ENCODE measurements around the gene SIGLEC7. TPM values are rescaled to one million over a fixed set of nuclear protein-coding genes. Genes with fewer than 3 reads are reported as not detected.
A peak's percentile ranks its signal among the peaks of the same experiment; 100 is the strongest.

SIGLEC7 gene
- total RNA-seq, 2 donors from 2014 or later, result not detected

- WGBS, 2 experiments (ENCODE audit: insufficient coverage in 1 of 2, insufficient read length in 1 of 2), result 89 to 96% methylated on average over 3 of the region's 3 CpGs
Measured at GRCh38 chr19:51163257-51163656, 21.2 kb downstream of the SIGLEC7 start.

GRCh38 chr19:51164215-51164614 is 22.1 kb downstream of the SIGLEC7 start:
- Mint-ChIP-seq H3K27ac (no peak overlapping the region), H3K27me3 (ENCODE audit: insufficient read depth) (peaks cover 14% of the 10 kb centered on the region), H3K4me3 (no peak overlapping the region)

More at GRCh38 chr19:51163257-51163656, 21.2 kb downstream of the SIGLEC7 start:
- Histone ChIP-seq H3K4me1 (ENCODE audit: control insufficient read depth, insufficient read depth, low read length) (peaks cover under 1% of the 10 kb centered on the region), H3K27me3 (ENCODE audit: control insufficient read depth, insufficient read depth, low read length, poor library complexity, severe bottlenecking) (no peaks in the 10 kb centered on the region), H3K4me3 (ENCODE audit: low read length) (no peak overlapping the region), H3K36me3 (ENCODE audit: control insufficient read depth, insufficient read depth, low read length) (no peaks in the 10 kb centered on the region), H3K9me3 (ENCODE audit: control insufficient read depth, low read length) (no peaks in the 10 kb centered on the region), H3K27ac (ENCODE audit: low read depth, low read length) (no peak overlapping the region), H3K9ac (ENCODE audit: extremely low read depth, low read length, poor library complexity, severe bottlenecking) (no peak overlapping the region)
- no peaks in the 10 kb centered on the region for H3K9me3 Mint-ChIP-seq
- H3K27ac Mint-ChIP-seq, result no peak overlapping the region
- no peak overlapping the region for H3K4me3 Mint-ChIP-seq
- peaks cover 4% of the 10 kb centered on the region for H3K4me1 Mint-ChIP-seq
- no peaks in the 10 kb centered on the region for H3K36me3 Mint-ChIP-seq (ENCODE audit: low read depth)
- DNase-seq, result peak; percentile 39
- no peak for TF ChIP-seq CTCF (conservative IDR thresholded peaks at IDR 0.05)
- peaks cover 5% of the 10 kb centered on the region for H3K27me3 Mint-ChIP-seq (ENCODE audit: insufficient read depth)

GRCh38 chr19:51166846-51167490 is 24.9 kb downstream of the SIGLEC7 start:
- H3K4me1 Mint-ChIP-seq, result no peaks in the 10 kb centered on the region
- peaks cover 16% of the 10 kb centered on the region for H3K27me3 ChIP-seq (ENCODE audit: control insufficient read depth, insufficient read depth, low read length, poor library complexity, severe bottlenecking)
- H3K9me3 Mint-ChIP-seq, result peaks cover 7% of the 10 kb centered on the region
- H3K27ac Mint-ChIP-seq, result no peak overlapping the region
- H3K27ac ChIP-seq (ENCODE audit: low read depth, low read length), result no peak overlapping the region
- H3K4me1 ChIP-seq (ENCODE audit: control insufficient read depth, insufficient read depth, low read length), result no peaks in the 10 kb centered on the region
- no peak for TF ChIP-seq CTCF (conservative IDR thresholded peaks at IDR 0.05)
- H3K4me3 ChIP-seq (ENCODE audit: low read length), result no peak overlapping the region
- no peak overlapping the region for H3K4me3 Mint-ChIP-seq
- 88 to 89% methylated on average over 6 to 9 of the region's 9 CpGs for whole genome bisulfite sequencing, 2 experiments (ENCODE audit: insufficient coverage in 1 of 2, insufficient read length in 1 of 2)
- no peaks in the 10 kb centered on the region for H3K36me3 Mint-ChIP-seq (ENCODE audit: low read depth)
- peaks cover 27% of the 10 kb centered on the region for H3K27me3 Mint-ChIP-seq (ENCODE audit: insufficient read depth)
- H3K9me3 ChIP-seq (ENCODE audit: control insufficient read depth, low read length), result no peaks in the 10 kb centered on the region
- no peak for DNase-seq
- no peaks in the 10 kb centered on the region for H3K36me3 ChIP-seq (ENCODE audit: control insufficient read depth, insufficient read depth, low read length)
- H3K9ac ChIP-seq (ENCODE audit: extremely low read depth, low read length, poor library complexity, severe bottlenecking), result no peak overlapping the region

More at GRCh38 chr19:51164215-51164614, 22.1 kb downstream of the SIGLEC7 start:
- Histone ChIP-seq H3K9ac (ENCODE audit: extremely low read depth, low read length, poor library complexity, severe bottlenecking) (no peak overlapping the region), H3K4me3 (ENCODE audit: low read length) (no peak overlapping the region), H3K36me3 (ENCODE audit: control insufficient read depth, insufficient read depth, low read length) (no peaks in the 10 kb centered on the region), H3K4me1 (ENCODE audit: control insufficient read depth, insufficient read depth, low read length) (no peaks in the 10 kb centered on the region), H3K27ac (ENCODE audit: low read depth, low read length) (no peak overlapping the region), H3K9me3 (ENCODE audit: control insufficient read depth, low read length) (no peaks in the 10 kb centered on the region), H3K27me3 (ENCODE audit: control insufficient read depth, insufficient read depth, low read length, poor library complexity, severe bottlenecking) (no peaks in the 10 kb centered on the region)
- H3K36me3 Mint-ChIP-seq (ENCODE audit: low read depth), result no peaks in the 10 kb centered on the region
- no peak for TF ChIP-seq CTCF (conservative IDR thresholded peaks at IDR 0.05)
- no peaks in the 10 kb centered on the region for H3K4me1 Mint-ChIP-seq
- 50 to 89% methylated on average over 1 to 3 of the region's 3 CpGs for WGBS, 2 experiments (ENCODE audit: insufficient coverage in 1 of 2, insufficient read length in 1 of 2)
- H3K9me3 Mint-ChIP-seq, result peaks cover 7% of the 10 kb centered on the region
- DNase-seq, result no peak
